Measurements from ENCODE around the gene TRHDE.

TRHDE gene

GRCh38 chr12:72453066-72453465 is 180.9 kb downstream of the TRHDE start:
- TF ChIP-seq MAX (IDR thresholded peaks at IDR 0.05; ENCODE audit: low read depth, low read length) (no peak), CTCF (IDR thresholded peaks at IDR 0.05; ENCODE audit: low read depth, low read length) (no peak), MYC (IDR thresholded peaks at IDR 0.05; ENCODE audit: low read depth, low read length) (no peak), POLR2A (IDR thresholded peaks at IDR 0.05; ENCODE audit: extremely low read depth, insufficient read length) (no peak)
- no peak for DNase-seq (ENCODE audit: low read depth)
- no peak overlapping the region for H3K4me3 ChIP-seq (ENCODE audit: low read depth, low read length)

DNA sequence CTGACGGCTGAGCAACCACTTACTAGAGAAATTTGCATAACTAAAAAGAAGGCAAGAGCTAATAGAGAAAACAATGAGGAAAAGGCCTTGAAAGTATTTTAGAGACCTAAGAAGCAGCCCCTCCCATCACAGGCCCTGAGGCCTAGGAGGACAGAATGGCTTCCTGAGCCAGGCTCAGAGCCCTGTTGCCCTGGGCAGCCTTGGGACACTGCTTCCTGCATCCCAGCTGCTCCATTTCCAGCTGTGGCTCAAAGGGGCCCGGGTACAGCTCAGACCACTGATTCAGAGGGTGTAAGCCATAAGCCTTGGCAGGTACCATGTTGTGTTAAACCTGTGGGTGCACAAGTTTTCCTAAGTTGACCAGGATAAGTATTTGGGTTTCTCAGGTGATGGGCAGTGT is 181.4 kb downstream of the TRHDE start:
- no peak for DNase-seq (ENCODE audit: low read depth)
- no peak overlapping the region for H3K4me3 ChIP-seq (ENCODE audit: low read depth, low read length)
- no peak for TF ChIP-seq POLR2A (IDR thresholded peaks at IDR 0.05; ENCODE audit: extremely low read depth, insufficient read length)
- TF ChIP-seq MAX (IDR thresholded peaks at IDR 0.05; ENCODE audit: low read depth, low read length): no peak
- TF ChIP-seq MYC (IDR thresholded peaks at IDR 0.05; ENCODE audit: low read depth, low read length): no peak
- TF ChIP-seq CTCF (IDR thresholded peaks at IDR 0.05; ENCODE audit: low read depth, low read length): no peak

- no peak for DNase-seq (ENCODE audit: low read depth)
- TF ChIP-seq MAX (IDR thresholded peaks at IDR 0.05; ENCODE audit: low read depth, low read length) (no peak), POLR2A (IDR thresholded peaks at IDR 0.05; ENCODE audit: extremely low read depth, insufficient read length) (no peak), CTCF (IDR thresholded peaks at IDR 0.05; ENCODE audit: low read depth, low read length) (no peak), MYC (IDR thresholded peaks at IDR 0.05; ENCODE audit: low read depth, low read length) (no peak)
- no peak overlapping the region for H3K4me3 ChIP-seq (ENCODE audit: low read depth, low read length)
These were observed 192.3 kb downstream of the TRHDE start for GRCh38 chr12:72464471-72464870.

DNA sequence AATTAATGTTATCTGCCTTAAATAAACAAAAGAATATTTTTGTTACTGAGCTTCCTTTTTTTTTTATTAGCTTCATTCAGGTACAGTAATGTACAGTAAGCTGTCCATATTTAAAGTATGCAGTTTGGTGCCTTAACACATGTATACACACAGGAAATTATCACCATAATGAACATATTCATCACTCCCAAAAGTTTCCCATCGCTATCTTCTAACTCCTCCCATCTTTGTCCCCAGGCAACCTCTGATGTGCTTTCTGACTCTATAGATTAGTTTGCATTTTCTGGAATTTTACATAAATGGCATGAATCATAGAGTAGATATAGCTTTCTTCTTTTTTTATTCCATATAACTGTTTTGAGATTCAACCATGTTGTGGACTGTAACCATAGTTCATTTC is 193.0 kb downstream of the TRHDE start:
- TF ChIP-seq POLR2A (IDR thresholded peaks at IDR 0.05; ENCODE audit: extremely low read depth, insufficient read length) (no peak), MAX (IDR thresholded peaks at IDR 0.05; ENCODE audit: low read depth, low read length) (no peak), CTCF (IDR thresholded peaks at IDR 0.05; ENCODE audit: low read depth, low read length) (no peak), MYC (IDR thresholded peaks at IDR 0.05; ENCODE audit: low read depth, low read length) (no peak)
- H3K4me3 ChIP-seq (ENCODE audit: low read depth, low read length): no peak overlapping the region
- DNase-seq (ENCODE audit: low read depth): no peak

DNA sequence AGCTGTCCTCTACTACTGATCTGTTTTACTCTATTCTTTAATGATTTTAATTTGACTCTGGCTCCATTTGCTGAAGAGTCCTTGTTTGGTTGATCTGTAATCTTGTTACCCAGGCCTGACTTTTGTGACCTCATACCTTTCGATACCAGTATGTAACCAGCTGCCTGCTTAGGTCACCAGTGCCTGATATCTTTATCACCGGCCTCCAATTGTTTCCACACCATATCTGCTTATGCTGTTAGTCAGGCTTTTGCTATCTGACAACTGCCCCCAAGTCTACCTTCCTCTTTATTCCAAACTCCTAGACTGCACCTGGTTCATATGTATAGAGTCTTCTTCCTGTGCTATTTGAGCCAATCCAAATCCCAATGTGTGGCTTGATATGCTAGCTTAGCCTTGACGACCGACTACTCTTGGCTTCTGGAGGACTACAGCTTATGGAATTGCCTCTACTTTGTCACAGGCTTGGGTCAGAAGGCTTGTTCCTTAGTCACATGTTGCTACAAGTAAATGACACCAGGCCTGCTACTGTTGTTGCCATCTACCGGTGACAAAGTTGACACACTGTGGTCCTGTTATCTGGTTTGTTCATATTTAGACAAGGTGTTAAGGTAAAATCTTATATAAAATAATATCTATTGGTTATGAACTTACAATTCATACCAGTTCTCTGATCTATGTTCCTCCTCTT is 193.9 kb downstream of the TRHDE start:
- TF ChIP-seq MYC (IDR thresholded peaks at IDR 0.05; ENCODE audit: low read depth, low read length) (no peak), MAX (IDR thresholded peaks at IDR 0.05; ENCODE audit: low read depth, low read length) (no peak), POLR2A (IDR thresholded peaks at IDR 0.05; ENCODE audit: extremely low read depth, insufficient read length) (no peak), CTCF (IDR thresholded peaks at IDR 0.05; ENCODE audit: low read depth, low read length) (no peak)
- DNase-seq (ENCODE audit: low read depth): no peak
- H3K4me3 ChIP-seq (ENCODE audit: low read depth, low read length): no peak overlapping the region

Data from NB4 (cell line).